H1 (cell line): ENCODE measurements around the gene WWC1.

ENCODE experiments used
- EGR1 ChIP-seq: IDR thresholded peaks from 2 replicates; pipeline ENCODE4 v1.6.1; 2011; ENCODE audit warnings: low read depth, low read length, borderline replicate concordance
- JUND ChIP-seq: IDR thresholded peaks from 2 replicates; pipeline ENCODE4 v1.6.1; 2011; ENCODE audit warnings: mild to moderate bottlenecking, improper control_type of control experiment, low read length
- MAX ChIP-seq: IDR thresholded peaks from 2 replicates; pipeline ENCODE4 v1.6.1; 2012; ENCODE audit warnings: inconsistent platforms
- POLR2A ChIP-seq, 2 experiments: IDR thresholded peaks; 1 replicate in 1 of 2; 2 replicates in 1 of 2; pipeline ENCODE4 v1.6.1; 2011; ENCODE audit warnings: low read depth in 2 of 2, low read length in 2 of 2, mild to moderate bottlenecking in 2 of 2; ENCODE audit errors: control extremely low read depth in 1 of 2
- SRF ChIP-seq: IDR thresholded peaks from 2 replicates; pipeline ENCODE4 v1.6.1; 2011; ENCODE audit warnings: mild to moderate bottlenecking, low read depth, low read length, moderate library complexity
- TF ChIP-seq, protein P1 (sequence below), 3 experiments: IDR thresholded peaks; 1 replicate in 2 of 3; 2 replicates in 1 of 3; pipeline versions ENCODE4 v1.5.1 to v1.6.1; 2011; ENCODE audit warnings: low read length in 3 of 3, mild to moderate bottlenecking in 3 of 3, inconsistent platforms in 2 of 3, low read depth in 1 of 3, moderate library complexity in 1 of 3; ENCODE audit not compliant: insufficient read depth in 1 of 3; ENCODE audit errors: control extremely low read depth in 1 of 3

DNA sequence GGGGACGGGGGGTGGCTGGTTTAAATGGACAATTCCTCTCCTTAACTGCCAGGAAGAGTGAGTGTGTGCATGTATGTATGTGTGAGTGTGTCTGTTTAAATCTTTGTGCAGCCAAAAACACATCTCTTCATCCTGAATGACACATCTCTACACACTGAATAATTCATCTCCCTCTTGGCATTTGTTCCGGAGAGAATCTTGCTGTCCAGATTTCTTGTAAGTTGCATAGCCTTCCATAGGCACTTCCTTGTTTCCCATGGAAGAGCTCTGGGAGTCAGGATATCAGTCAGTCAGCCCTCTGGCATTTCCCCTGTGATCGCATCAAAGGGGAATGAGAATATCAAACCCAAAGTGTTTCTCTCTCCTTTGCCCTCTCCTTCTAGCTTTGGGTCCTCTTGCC is 74.7 kb downstream of the WWC1 start:
- no peak for TF ChIP-seq MAX
- TF ChIP-seq EGR1 = no peak
- TF ChIP-seq POLR2A (IDR thresholded peaks at IDR 0.05; ENCODE audit: control extremely low read depth in 1 of 2, low read depth in 2 of 2, low read length in 2 of 2) = no peak
- TF ChIP-seq, protein P1, sequence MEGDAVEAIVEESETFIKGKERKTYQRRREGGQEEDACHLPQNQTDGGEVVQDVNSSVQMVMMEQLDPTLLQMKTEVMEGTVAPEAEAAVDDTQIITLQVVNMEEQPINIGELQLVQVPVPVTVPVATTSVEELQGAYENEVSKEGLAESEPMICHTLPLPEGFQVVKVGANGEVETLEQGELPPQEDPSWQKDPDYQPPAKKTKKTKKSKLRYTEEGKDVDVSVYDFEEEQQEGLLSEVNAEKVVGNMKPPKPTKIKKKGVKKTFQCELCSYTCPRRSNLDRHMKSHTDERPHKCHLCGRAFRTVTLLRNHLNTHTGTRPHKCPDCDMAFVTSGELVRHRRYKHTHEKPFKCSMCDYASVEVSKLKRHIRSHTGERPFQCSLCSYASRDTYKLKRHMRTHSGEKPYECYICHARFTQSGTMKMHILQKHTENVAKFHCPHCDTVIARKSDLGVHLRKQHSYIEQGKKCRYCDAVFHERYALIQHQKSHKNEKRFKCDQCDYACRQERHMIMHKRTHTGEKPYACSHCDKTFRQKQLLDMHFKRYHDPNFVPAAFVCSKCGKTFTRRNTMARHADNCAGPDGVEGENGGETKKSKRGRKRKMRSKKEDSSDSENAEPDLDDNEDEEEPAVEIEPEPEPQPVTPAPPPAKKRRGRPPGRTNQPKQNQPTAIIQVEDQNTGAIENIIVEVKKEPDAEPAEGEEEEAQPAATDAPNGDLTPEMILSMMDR (IDR thresholded peaks at IDR 0.05; ENCODE audit: control extremely low read depth in 1 of 3, insufficient read depth in 1 of 3, low read depth in 1 of 3, low read length in 3 of 3) = no peak
- TF ChIP-seq JUND = no peak
- TF ChIP-seq SRF = no peak
